HepG2 (cell line): ENCODE results near the gene CAMK2D. TPM values are rescaled to one million over a fixed set of nuclear protein-coding genes. Genes with fewer than 3 reads are reported as not detected.

Experiments used
- ARNTL ChIP-seq: sonication (generic); formaldehyde crosslinking; IDR thresholded peaks from 2 replicates; pipeline ENCODE4 v1.4.0; 2020; ENCODE audit warnings: mild to moderate bottlenecking, missing genetic modification reagents
- CAMTA2 ChIP-seq: sonication (generic); formaldehyde crosslinking; IDR thresholded peaks from 2 replicates; pipeline ENCODE4 v1.4.0; 2020; ENCODE audit warnings: mild to moderate bottlenecking, missing genetic modification reagents, borderline replicate concordance
- DMTF1 ChIP-seq: sonication (generic); formaldehyde crosslinking; IDR thresholded peaks from 2 replicates; pipeline ENCODE4 v1.4.0; 2020; ENCODE audit warnings: mild to moderate bottlenecking, missing genetic modification reagents
- POLR2AphosphoS5 ChIP-seq: IDR thresholded peaks from 2 replicates; pipeline ENCODE4 v1.6.1; 2012; ENCODE audit warnings: low read depth, low read length
- SP1 ChIP-seq, 2 experiments: fragments of 450-650 bp in 1 of 2; sonication (generic) in 1 of 2; formaldehyde crosslinking in 1 of 2; IDR thresholded peaks; 2 replicates each; pipeline versions ENCODE4 v1.4.0 to v1.6.1; 2016 to 2020; ENCODE audit warnings: missing genetic modification reagents in 1 of 2
- SRSF1 ChIP-seq: fragments of 200-400 bp; formaldehyde crosslinking; optimal IDR thresholded peaks from 2 replicates; pipeline ENCODE3; 2017; ENCODE audit warnings: mild to moderate bottlenecking, low read depth, low read length, moderate library complexity
- ZNF430 ChIP-seq: sonication (generic); formaldehyde crosslinking; IDR thresholded peaks from 2 replicates; pipeline ENCODE4 v1.9.0; 2021; ENCODE audit warnings: mild to moderate bottlenecking, missing genetic modification reagents
- ZNF75D ChIP-seq: sonication (generic); formaldehyde crosslinking; IDR thresholded peaks from 2 replicates; pipeline ENCODE4 v1.8.1; 2023; ENCODE audit warnings: missing genetic modification reagents, mild to moderate bottlenecking, borderline replicate concordance
- ZSCAN9 ChIP-seq: IDR thresholded peaks from 2 replicates; pipeline ENCODE4 v1.6.1; 2016; ENCODE audit warnings: borderline replicate concordance
- polyA plus RNA-seq, 8 experiments: library from polyadenylated mRNA; depleted of rRNA in 3 of 8; stranded (reverse) in 7 of 8; unstranded in 1 of 8; fragments of >200 nt; fragmentation: Illumina TruSeq in 4 of 8; extraction: Trizol in 4 of 8; gene quantifications; 2 replicates each; pipeline versions ENCODE4 v1.2.1 to v1.2.3, GENCODE V29; 2011 to 2016; ENCODE audit warnings: low read depth in 4 of 8, missing spikeins in 1 of 8, mixed read lengths in 1 of 8; ENCODE audit not compliant: insufficient read depth in 1 of 8
- total RNA-seq, 5 experiments: library from RNA; depleted of rRNA; stranded (reverse); fragments of >200 nt; fragmentation: Illumina TruSeq; extraction: Trizol; gene quantifications; 2 replicates each; pipeline ENCODE4 v1.2.3, GENCODE V29; 2016; ENCODE audit warnings: low read depth in 1 of 5
- TF ChIP-seq, protein P1 (sequence below): sonication (generic); formaldehyde crosslinking; IDR thresholded peaks from 2 replicates; pipeline ENCODE4 v1.8.0; 2022; ENCODE audit warnings: low read depth, missing genetic modification reagents
- TF ChIP-seq, protein P2 (sequence below), 2 experiments: sonication (generic) in 1 of 2; formaldehyde crosslinking in 1 of 2; IDR thresholded peaks; 2 replicates each; pipeline versions ENCODE4 v1.6.1 to v1.9.0; 2014 to 2022; ENCODE audit warnings: antibody characterized with exemption in 1 of 2, borderline replicate concordance in 1 of 2, inconsistent platforms in 1 of 2, low read depth in 1 of 2, missing genetic modification reagents in 1 of 2

Gene CAMK2D
- total and polyA plus RNA-seq, 2 of the 13 experiments (the other 11 are each of a cell fraction or from before 2014, with no cell fraction given): 18.0 to 65.4 TPM

DNA sequence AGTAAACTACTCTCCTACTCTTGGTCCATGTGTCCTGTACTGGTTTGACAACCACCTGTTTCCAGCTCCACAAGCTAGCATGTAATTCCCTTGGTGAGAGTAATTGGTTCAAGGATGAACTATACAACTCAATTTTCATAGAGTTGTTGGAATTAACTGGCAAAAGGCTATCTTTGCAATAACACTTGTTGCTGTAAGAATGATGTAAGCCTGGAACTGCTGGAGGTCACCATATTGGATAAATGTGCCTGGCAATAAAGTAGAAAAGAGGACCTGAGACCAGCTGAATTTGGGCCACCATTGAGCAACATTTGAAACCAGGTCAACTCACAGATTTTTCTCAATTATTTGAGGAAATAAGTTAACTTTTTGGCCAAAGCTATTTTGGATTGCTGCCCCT is 175.5 kb downstream of the CAMK2D start (continued):
- TF ChIP-seq DMTF1 (CRISPR knock-in tag) (no peak), ARNTL (CRISPR knock-in tag) (no peak), ZSCAN9 (no peak), POLR2AphosphoS5 (no peak), ZNF430 (no peak), CAMTA2 (no peak), SRSF1 (no peak), ZNF75D (CRISPR knock-in tag) (no peak), SP1 (IDR thresholded peaks at IDR 0.05) (no peak), SP1 (CRISPR knock-in tag; IDR thresholded peaks at IDR 0.05) (no peak)
- TF ChIP-seq, protein P1, sequence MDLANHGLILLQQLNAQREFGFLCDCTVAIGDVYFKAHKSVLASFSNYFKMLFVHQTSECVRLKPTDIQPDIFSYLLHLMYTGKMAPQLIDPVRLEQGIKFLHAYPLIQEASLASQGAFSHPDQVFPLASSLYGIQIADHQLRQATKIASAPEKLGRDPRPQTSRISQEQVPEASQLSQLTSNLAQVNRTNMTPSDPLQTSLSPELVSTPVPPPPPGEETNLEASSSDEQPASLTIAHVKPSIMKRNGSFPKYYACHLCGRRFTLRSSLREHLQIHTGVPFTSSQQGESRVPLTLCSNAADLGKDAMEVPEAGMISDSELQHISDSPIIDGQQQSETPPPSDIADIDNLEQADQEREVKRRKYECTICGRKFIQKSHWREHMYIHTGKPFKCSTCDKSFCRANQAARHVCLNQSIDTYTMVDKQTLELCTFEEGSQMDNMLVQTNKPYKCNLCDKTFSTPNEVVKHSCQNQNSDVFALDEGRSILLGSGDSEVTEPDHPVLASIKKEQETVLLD: no peak
- TF ChIP-seq, protein P2, sequence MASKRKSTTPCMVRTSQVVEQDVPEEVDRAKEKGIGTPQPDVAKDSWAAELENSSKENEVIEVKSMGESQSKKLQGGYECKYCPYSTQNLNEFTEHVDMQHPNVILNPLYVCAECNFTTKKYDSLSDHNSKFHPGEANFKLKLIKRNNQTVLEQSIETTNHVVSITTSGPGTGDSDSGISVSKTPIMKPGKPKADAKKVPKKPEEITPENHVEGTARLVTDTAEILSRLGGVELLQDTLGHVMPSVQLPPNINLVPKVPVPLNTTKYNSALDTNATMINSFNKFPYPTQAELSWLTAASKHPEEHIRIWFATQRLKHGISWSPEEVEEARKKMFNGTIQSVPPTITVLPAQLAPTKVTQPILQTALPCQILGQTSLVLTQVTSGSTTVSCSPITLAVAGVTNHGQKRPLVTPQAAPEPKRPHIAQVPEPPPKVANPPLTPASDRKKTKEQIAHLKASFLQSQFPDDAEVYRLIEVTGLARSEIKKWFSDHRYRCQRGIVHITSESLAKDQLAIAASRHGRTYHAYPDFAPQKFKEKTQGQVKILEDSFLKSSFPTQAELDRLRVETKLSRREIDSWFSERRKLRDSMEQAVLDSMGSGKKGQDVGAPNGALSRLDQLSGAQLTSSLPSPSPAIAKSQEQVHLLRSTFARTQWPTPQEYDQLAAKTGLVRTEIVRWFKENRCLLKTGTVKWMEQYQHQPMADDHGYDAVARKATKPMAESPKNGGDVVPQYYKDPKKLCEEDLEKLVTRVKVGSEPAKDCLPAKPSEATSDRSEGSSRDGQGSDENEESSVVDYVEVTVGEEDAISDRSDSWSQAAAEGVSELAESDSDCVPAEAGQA (IDR thresholded peaks at IDR 0.05; ENCODE audit: low read depth): no peak
- TF ChIP-seq, protein P2 (CRISPR knock-in tag; IDR thresholded peaks at IDR 0.05; ENCODE audit: borderline replicate concordance): no peak
